GM12878 (cell line): ENCODE results near the gene SOX30. TPM values are rescaled to one million over a fixed set of nuclear protein-coding genes. Genes with fewer than 3 reads are reported as not detected.

ENCODE experiments used
- ATF7 ChIP-seq: fragments of 450-650 bp; IDR thresholded peaks from 2 replicates; pipeline ENCODE4 v1.6.1; 2016; ENCODE audit warnings: low read depth, mild to moderate bottlenecking
- HDAC6 ChIP-seq: fragments of 200-600 bp; sonication (generic); IDR thresholded peaks from one replicate; pipeline ENCODE4 v1.8.0; 2017; ENCODE audit warnings: antibody characterized with exemption; ENCODE audit not compliant: unreplicated experiment
- MEF2B ChIP-seq: fragments of 450-650 bp; IDR thresholded peaks from 2 replicates; pipeline ENCODE4 v1.6.1; 2018; ENCODE audit warnings: mild to moderate bottlenecking, moderate library complexity; ENCODE audit not compliant: partially characterized antibody, poor library complexity, severe bottlenecking
- NR2C1 ChIP-seq: fragments of 450-650 bp; IDR thresholded peaks from 2 replicates; pipeline ENCODE4 v1.6.1; 2017; ENCODE audit warnings: antibody characterized with exemption, mild to moderate bottlenecking, moderate library complexity
- POLR2AphosphoS5 ChIP-seq: IDR thresholded peaks from 2 replicates; pipeline ENCODE4 v1.6.1; 2011; ENCODE audit warnings: mild to moderate bottlenecking, low read length, inconsistent platforms
- PRDM15 ChIP-seq: fragments of 450-650 bp; formaldehyde crosslinking; IDR thresholded peaks from 2 replicates; pipeline ENCODE4 v1.4.0; 2020; ENCODE audit warnings: mild to moderate bottlenecking, moderate library complexity
- RB1 ChIP-seq: fragments of 450-650 bp; formaldehyde crosslinking; IDR thresholded peaks from 2 replicates; pipeline ENCODE4 v1.6.1; 2017; ENCODE audit warnings: mild to moderate bottlenecking, borderline replicate concordance
- RELA ChIP-seq: fragments of 450-650 bp; IDR thresholded peaks from 2 replicates; pipeline ENCODE4 v1.8.0; 2014; ENCODE audit warnings: borderline replicate concordance; ENCODE audit not compliant: partially characterized antibody
- SMARCA5 ChIP-seq: fragments of 450-650 bp; IDR thresholded peaks from 2 replicates; pipeline ENCODE4 v1.6.1; 2017; ENCODE audit warnings: mild to moderate bottlenecking
- SREBF1 ChIP-seq: IDR thresholded peaks from 2 replicates; pipeline ENCODE4 v1.6.1; 2012; ENCODE audit warnings: mild to moderate bottlenecking, low read length
- SREBF2 ChIP-seq: IDR thresholded peaks from 2 replicates; pipeline ENCODE4 v1.6.1; 2012; ENCODE audit warnings: mild to moderate bottlenecking, low read length
- STAT1 ChIP-seq: fragments of 450-650 bp; conservative IDR thresholded peaks from 2 replicates; pipeline ENCODE4 v1.6.1; 2014; ENCODE audit warnings: antibody characterized with exemption, mild to moderate bottlenecking
- SUZ12 ChIP-seq: fragments of 200-600 bp; sonication (generic); IDR thresholded peaks from one replicate; pipeline ENCODE4 v1.6.1; 2018; ENCODE audit warnings: antibody characterized with exemption, mild to moderate bottlenecking; ENCODE audit not compliant: unreplicated experiment
- TARDBP ChIP-seq: IDR thresholded peaks from 2 replicates; pipeline ENCODE4 v1.6.1; 2016; ENCODE audit warnings: borderline replicate concordance
- TCF12 ChIP-seq: IDR thresholded peaks from 2 replicates; pipeline ENCODE4 v1.6.1; 2011; ENCODE audit warnings: low read depth, mild to moderate bottlenecking, low read length
- TCF3 ChIP-seq: IDR thresholded peaks from 2 replicates; pipeline ENCODE4 v1.6.1; 2012; ENCODE audit warnings: low read depth, mild to moderate bottlenecking, low read length, borderline replicate concordance; ENCODE audit not compliant: insufficient read depth
- YY1 ChIP-seq: IDR thresholded peaks from 2 replicates; pipeline ENCODE4 v1.6.1; 2011; ENCODE audit warnings: low read depth, mild to moderate bottlenecking, low read length
- ZNF207 ChIP-seq: fragments of 450-650 bp; IDR thresholded peaks from 2 replicates; pipeline ENCODE4 v1.6.1; 2014; ENCODE audit warnings: antibody characterized with exemption, mild to moderate bottlenecking, borderline replicate concordance
- polyA plus RNA-seq, 11 experiments: library from polyadenylated mRNA; depleted of rRNA in 4 of 11; unstranded in 6 of 11; stranded (reverse) in 5 of 11; fragments of >200 nt; fragmentation: Nextera tagmentation in 4 of 11; fragmentation: Illumina TruSeq in 1 of 11; extraction: Ambion mirVana in 4 of 11; extraction: Trizol in 1 of 11; gene quantifications; 1 replicate in 1 of 11; 2 replicates in 10 of 11; pipeline versions ENCODE4 v1.2.1 to v1.2.3, GENCODE V29; 2011 to 2016; ENCODE audit warnings: inconsistent platforms in 2 of 11, missing spikeins in 2 of 11, low read depth in 1 of 11
- total RNA-seq, 4 experiments: library from RNA; depleted of rRNA in 3 of 4; stranded (reverse); fragments of >200 nt in 3 of 4; fragmentation: Illumina TruSeq in 1 of 4; extraction: Trizol in 1 of 4; gene quantifications; 2 replicates each; pipeline versions ENCODE4 v1.2.1 to v1.2.3, GENCODE V29; 2013 to 2021
- TF ChIP-seq, protein P1 (sequence below): fragments of 450-650 bp; conservative IDR thresholded peaks from 2 replicates; pipeline ENCODE4 v1.6.1; 2017; ENCODE audit warnings: mild to moderate bottlenecking, moderate library complexity
- TF ChIP-seq, protein P2 (sequence below): fragments of 450-650 bp; IDR thresholded peaks from 2 replicates; pipeline ENCODE4 v1.6.1; 2017; ENCODE audit warnings: mild to moderate bottlenecking
- TF ChIP-seq, protein P3 (sequence below): IDR thresholded peaks from 2 replicates; pipeline ENCODE4 v1.6.1; 2012; ENCODE audit warnings: low read depth, low read length, improper control_type of control experiment

SOX30 gene
- total and polyA plus RNA-seq, 10 of the 15 experiments (the other 5 are each of a cell fraction or from before 2014, with no cell fraction given), result 0.06 to 0.32 (median 0.10) TPM; not detected in 2

- TF ChIP-seq PRDM15 (no peak), POLR2AphosphoS5 (peak; percentile 10), MEF2B (peak; percentile 56), SUZ12 (no peak), YY1 (peak; percentile 70; the same call in 1 of the 2 replicates), ZNF207 (no peak), ATF7 (peak; percentile 25; the same call in 1 of the 2 replicates), NR2C1 (no peak), SREBF1 (no peak), SREBF2 (no peak), HDAC6 (no peak), STAT1 (no peak), RB1 (no peak), SMARCA5 (no peak; the same call in 1 of the 2 replicates), RELA (no peak), TCF12 (peak; percentile 96), TCF3 (peak; percentile 88), TARDBP (no peak)
- TF ChIP-seq, protein P1, sequence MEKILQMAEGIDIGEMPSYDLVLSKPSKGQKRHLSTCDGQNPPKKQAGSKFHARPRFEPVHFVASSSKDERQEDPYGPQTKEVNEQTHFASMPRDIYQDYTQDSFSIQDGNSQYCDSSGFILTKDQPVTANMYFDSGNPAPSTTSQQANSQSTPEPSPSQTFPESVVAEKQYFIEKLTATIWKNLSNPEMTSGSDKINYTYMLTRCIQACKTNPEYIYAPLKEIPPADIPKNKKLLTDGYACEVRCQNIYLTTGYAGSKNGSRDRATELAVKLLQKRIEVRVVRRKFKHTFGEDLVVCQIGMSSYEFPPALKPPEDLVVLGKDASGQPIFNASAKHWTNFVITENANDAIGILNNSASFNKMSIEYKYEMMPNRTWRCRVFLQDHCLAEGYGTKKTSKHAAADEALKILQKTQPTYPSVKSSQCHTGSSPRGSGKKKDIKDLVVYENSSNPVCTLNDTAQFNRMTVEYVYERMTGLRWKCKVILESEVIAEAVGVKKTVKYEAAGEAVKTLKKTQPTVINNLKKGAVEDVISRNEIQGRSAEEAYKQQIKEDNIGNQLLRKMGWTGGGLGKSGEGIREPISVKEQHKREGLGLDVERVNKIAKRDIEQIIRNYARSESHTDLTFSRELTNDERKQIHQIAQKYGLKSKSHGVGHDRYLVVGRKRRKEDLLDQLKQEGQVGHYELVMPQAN, result no peak; the same call in 1 of the 2 replicates
- TF ChIP-seq, protein P2, sequence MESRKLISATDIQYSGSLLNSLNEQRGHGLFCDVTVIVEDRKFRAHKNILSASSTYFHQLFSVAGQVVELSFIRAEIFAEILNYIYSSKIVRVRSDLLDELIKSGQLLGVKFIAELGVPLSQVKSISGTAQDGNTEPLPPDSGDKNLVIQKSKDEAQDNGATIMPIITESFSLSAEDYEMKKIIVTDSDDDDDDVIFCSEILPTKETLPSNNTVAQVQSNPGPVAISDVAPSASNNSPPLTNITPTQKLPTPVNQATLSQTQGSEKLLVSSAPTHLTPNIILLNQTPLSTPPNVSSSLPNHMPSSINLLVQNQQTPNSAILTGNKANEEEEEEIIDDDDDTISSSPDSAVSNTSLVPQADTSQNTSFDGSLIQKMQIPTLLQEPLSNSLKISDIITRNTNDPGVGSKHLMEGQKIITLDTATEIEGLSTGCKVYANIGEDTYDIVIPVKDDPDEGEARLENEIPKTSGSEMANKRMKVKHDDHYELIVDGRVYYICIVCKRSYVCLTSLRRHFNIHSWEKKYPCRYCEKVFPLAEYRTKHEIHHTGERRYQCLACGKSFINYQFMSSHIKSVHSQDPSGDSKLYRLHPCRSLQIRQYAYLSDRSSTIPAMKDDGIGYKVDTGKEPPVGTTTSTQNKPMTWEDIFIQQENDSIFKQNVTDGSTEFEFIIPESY, result no peak
- TF ChIP-seq, protein P3, sequence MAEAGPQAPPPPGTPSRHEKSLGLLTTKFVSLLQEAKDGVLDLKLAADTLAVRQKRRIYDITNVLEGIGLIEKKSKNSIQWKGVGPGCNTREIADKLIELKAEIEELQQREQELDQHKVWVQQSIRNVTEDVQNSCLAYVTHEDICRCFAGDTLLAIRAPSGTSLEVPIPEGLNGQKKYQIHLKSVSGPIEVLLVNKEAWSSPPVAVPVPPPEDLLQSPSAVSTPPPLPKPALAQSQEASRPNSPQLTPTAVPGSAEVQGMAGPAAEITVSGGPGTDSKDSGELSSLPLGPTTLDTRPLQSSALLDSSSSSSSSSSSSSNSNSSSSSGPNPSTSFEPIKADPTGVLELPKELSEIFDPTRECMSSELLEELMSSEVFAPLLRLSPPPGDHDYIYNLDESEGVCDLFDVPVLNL, result no peak
Measured at GRCh38 chr5:157611571-157612476, 40.4 kb downstream of the SOX30 start (continued).
